ENCODE measurements around the gene KLK1. TPM values are rescaled to one million over a fixed set of nuclear protein-coding genes. Genes with fewer than 3 reads are reported as not detected.

Gene KLK1
- total and polyA plus RNA-seq, 2 of the 13 experiments (the other 11 are each of a cell fraction or from before 2014, with no cell fraction given) = not detected

- TF ChIP-seq, protein P1, sequence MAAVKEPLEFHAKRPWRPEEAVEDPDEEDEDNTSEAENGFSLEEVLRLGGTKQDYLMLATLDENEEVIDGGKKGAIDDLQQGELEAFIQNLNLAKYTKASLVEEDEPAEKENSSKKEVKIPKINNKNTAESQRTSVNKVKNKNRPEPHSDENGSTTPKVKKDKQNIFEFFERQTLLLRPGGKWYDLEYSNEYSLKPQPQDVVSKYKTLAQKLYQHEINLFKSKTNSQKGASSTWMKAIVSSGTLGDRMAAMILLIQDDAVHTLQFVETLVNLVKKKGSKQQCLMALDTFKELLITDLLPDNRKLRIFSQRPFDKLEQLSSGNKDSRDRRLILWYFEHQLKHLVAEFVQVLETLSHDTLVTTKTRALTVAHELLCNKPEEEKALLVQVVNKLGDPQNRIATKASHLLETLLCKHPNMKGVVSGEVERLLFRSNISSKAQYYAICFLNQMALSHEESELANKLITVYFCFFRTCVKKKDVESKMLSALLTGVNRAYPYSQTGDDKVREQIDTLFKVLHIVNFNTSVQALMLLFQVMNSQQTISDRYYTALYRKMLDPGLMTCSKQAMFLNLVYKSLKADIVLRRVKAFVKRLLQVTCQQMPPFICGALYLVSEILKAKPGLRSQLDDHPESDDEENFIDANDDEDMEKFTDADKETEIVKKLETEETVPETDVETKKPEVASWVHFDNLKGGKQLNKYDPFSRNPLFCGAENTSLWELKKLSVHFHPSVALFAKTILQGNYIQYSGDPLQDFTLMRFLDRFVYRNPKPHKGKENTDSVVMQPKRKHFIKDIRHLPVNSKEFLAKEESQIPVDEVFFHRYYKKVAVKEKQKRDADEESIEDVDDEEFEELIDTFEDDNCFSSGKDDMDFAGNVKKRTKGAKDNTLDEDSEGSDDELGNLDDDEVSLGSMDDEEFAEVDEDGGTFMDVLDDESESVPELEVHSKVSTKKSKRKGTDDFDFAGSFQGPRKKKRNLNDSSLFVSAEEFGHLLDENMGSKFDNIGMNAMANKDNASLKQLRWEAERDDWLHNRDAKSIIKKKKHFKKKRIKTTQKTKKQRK (IDR thresholded peaks at IDR 0.05; ENCODE audit: low read length) = no peak
- TF ChIP-seq ELF1 (CRISPR knock-in tag; IDR thresholded peaks at IDR 0.05) = peak; percentile 68
- peak; percentile 36; the same call in 1 of the 2 replicates for TF ChIP-seq ZNF563 (CRISPR knock-in tag; IDR thresholded peaks at IDR 0.05)
- 0 out of 2 replicates have a peak, but pooled peaks have one; percentile 29 for TF ChIP-seq SMYD3 (CRISPR knock-in tag; IDR thresholded peaks at IDR 0.05)
- TF ChIP-seq ARNT (IDR thresholded peaks at IDR 0.05) = no peak
- no peak for TF ChIP-seq ZNF652 (CRISPR knock-in tag; IDR thresholded peaks at IDR 0.05; ENCODE audit: borderline replicate concordance, low read depth)
- peak; percentile 76 for TF ChIP-seq ETV5 (CRISPR knock-in tag; IDR thresholded peaks at IDR 0.05; ENCODE audit: borderline replicate concordance)
- TF ChIP-seq SOX13 (IDR thresholded peaks at IDR 0.05) = no peak
- peak in 1 of 2 experiments; percentile 10; a peak in 1 of 4 replicates for TF ChIP-seq SOX13 (CRISPR knock-in tag; conservative IDR thresholded peaks at IDR 0.05 in 1 of 2, IDR thresholded peaks at IDR 0.05 in 1 of 2)
- TF ChIP-seq SRY (CRISPR knock-in tag; IDR thresholded peaks at IDR 0.05) = peak; percentile 57; the same call in 1 of the 2 replicates
- TF ChIP-seq ZNF124 (CRISPR knock-in tag; IDR thresholded peaks at IDR 0.05) = 0 out of 2 replicates have a peak, but pooled peaks have one; percentile 75
- peak in 1 of 2 experiments; percentile 25; a peak in 1 of 4 replicates for TF ChIP-seq KLF16 (CRISPR knock-in tag; IDR thresholded peaks at IDR 0.05)
- TF ChIP-seq MEIS1 (CRISPR knock-in tag; IDR thresholded peaks at IDR 0.05; ENCODE audit: borderline replicate concordance) = peak; percentile 88; the same call in 1 of the 2 replicates
- TF ChIP-seq ZNF256 (CRISPR knock-in tag; conservative IDR thresholded peaks at IDR 0.05) = no peak
- TF ChIP-seq KAT8 (CRISPR knock-in tag; IDR thresholded peaks at IDR 0.05) = peak; percentile 88
- TF ChIP-seq KLF6 (CRISPR knock-in tag; IDR thresholded peaks at IDR 0.05) = no peak
- TF ChIP-seq TEAD3 (CRISPR knock-in tag; optimal IDR thresholded peaks at IDR 0.05; ENCODE audit: borderline replicate concordance) = peak; percentile 20
- 0 out of 2 replicates have a peak, but pooled peaks have one; percentile 49 for TF ChIP-seq ZNF205 (CRISPR knock-in tag; IDR thresholded peaks at IDR 0.05)
- TF ChIP-seq ZNF724P (CRISPR knock-in tag; IDR thresholded peaks at IDR 0.05; ENCODE audit: borderline replicate concordance) = 0 out of 2 replicates have a peak, but pooled peaks have one; percentile 36
- no peak for TF ChIP-seq ZNF468 (CRISPR knock-in tag; IDR thresholded peaks at IDR 0.05)
- no peak for TF ChIP-seq TRIM24 (CRISPR knock-in tag; IDR thresholded peaks at IDR 0.05)
- no peak for TF ChIP-seq SRF (IDR thresholded peaks at IDR 0.05; ENCODE audit: low read depth, low read length)
- peak; percentile 94 for TF ChIP-seq GATAD1 (CRISPR knock-in tag; IDR thresholded peaks at IDR 0.05)
- no peak for TF ChIP-seq KDM1A (CRISPR knock-in tag; IDR thresholded peaks at IDR 0.05)
- TF ChIP-seq CENPT (CRISPR knock-in tag; IDR thresholded peaks at IDR 0.05; ENCODE audit: low read depth) = no peak
- peak in 1 of 2 experiments; percentile 12; a peak in 2 of 4 replicates for TF ChIP-seq EP300 (IDR thresholded peaks at IDR 0.05; ENCODE audit: low read depth in 2 of 2, low read length in 2 of 2)
- no peak for TF ChIP-seq EP300 (CRISPR knock-in tag; IDR thresholded peaks at IDR 0.05; ENCODE audit: borderline replicate concordance)
- peak; percentile 93 for TF ChIP-seq PHF21A (CRISPR knock-in tag; IDR thresholded peaks at IDR 0.05)
- peak; percentile 42; the same call in 1 of the 2 replicates for TF ChIP-seq ZNF33B (CRISPR knock-in tag; IDR thresholded peaks at IDR 0.05)
- TF ChIP-seq ZNF496 (CRISPR knock-in tag; IDR thresholded peaks at IDR 0.05; ENCODE audit: insufficient replicate concordance) = no peak
Observed at GRCh38 chr19:50804420-50805272, 18.9 kb downstream of the KLK1 start (continued).

Measured in HepG2 (cell line).